ENCODE data around the gene HOXD12. TPM values are rescaled to one million over a fixed set of nuclear protein-coding genes. Genes with fewer than 3 reads are reported as not detected.

Gene HOXD12
- total RNA-seq, 4 donors from 2014 or later: not detected

DNA sequence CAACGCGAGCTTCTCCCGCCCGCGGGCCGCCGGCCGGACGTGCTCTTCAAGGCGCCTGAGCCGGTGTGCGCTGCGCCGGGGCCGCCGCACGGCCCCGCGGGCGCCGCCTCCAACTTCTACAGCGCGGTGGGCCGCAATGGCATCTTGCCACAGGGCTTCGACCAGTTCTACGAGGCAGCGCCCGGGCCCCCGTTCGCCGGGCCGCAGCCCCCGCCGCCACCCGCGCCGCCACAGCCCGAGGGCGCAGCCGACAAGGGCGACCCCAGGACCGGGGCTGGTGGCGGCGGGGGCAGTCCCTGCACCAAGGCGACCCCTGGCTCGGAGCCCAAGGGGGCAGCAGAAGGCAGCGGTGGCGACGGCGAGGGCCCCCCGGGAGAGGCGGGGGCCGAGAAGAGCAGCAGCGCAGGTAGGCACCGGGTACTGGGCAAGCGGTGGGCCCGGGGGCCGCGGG lies 8.2 kb downstream of the HOXD12 start:
- Histone ChIP-seq H3K4me1 (peaks cover 0 to 56% (median 31%) of the 10 kb centered on the region in 3 donors), H3K27me3 (peaks cover 99% of the 10 kb centered on the region), H3K9me3 (no peaks in the 10 kb centered on the region), H3K27ac (no peak overlapping the region), H3K4me3 (peak overlapping the region in 1 of 2 donors; percentile 31), H3K36me3 (no peaks in the 10 kb centered on the region)
- no peak for ATAC-seq
- WGBS, 2 donors (ENCODE audit: low coverage in 1 of 2): 0% methylated on average over 1 of the region's 59 CpGs; no CpG with 5 or more reads in 1 of the 2 donors
- no peak for TF ChIP-seq POLR2AphosphoS5 (IDR thresholded peaks at IDR 0.05)
- TF ChIP-seq, protein P1, sequence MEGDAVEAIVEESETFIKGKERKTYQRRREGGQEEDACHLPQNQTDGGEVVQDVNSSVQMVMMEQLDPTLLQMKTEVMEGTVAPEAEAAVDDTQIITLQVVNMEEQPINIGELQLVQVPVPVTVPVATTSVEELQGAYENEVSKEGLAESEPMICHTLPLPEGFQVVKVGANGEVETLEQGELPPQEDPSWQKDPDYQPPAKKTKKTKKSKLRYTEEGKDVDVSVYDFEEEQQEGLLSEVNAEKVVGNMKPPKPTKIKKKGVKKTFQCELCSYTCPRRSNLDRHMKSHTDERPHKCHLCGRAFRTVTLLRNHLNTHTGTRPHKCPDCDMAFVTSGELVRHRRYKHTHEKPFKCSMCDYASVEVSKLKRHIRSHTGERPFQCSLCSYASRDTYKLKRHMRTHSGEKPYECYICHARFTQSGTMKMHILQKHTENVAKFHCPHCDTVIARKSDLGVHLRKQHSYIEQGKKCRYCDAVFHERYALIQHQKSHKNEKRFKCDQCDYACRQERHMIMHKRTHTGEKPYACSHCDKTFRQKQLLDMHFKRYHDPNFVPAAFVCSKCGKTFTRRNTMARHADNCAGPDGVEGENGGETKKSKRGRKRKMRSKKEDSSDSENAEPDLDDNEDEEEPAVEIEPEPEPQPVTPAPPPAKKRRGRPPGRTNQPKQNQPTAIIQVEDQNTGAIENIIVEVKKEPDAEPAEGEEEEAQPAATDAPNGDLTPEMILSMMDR (IDR thresholded peaks at IDR 0.05): no peak
- TF ChIP-seq POLR2A (IDR thresholded peaks at IDR 0.05): no peak
- TF ChIP-seq EP300 (IDR thresholded peaks at IDR 0.05): no peak

DNA sequence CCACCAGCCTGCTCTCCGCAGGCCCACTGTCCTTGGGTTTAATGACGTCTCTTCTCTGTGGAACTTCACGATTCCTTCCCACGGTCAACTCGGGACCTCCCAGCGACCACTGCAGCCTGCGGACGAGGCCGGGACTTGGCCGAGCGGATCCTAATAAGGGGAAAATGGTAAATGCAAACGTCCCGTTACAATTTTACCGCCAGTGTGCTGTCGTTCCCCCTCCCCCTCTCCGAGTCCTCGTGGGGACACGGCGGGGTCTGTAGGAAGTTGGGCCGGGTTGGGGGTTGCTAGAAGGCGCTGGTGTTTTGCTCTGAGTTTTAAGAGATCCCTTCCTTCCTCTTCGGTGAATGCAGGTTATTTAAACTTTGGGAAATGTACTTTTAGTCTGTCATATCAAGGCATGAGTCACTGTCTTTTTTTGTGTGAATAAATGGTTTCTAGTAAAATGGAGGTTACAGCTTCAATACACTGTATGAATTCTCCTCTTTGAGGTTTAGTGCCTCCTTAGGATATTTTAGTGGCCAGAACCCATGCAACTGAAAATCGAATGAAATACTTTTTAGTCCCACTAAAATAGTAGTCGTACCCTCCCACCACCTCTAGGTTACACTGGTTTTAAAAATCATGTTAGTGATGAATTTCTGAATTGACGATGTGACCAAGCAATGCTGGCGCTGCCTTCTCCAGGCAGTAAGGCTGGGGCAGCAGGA lies 9.8 kb downstream of the HOXD12 start:
- peaks cover 0 to 49% (median 24%) of the 10 kb centered on the region in 3 donors for H3K4me1 ChIP-seq
- H3K9me3 ChIP-seq: no peaks in the 10 kb centered on the region
- ATAC-seq: no peak
- TF ChIP-seq, protein P1 (IDR thresholded peaks at IDR 0.05): no peak
- TF ChIP-seq POLR2A (IDR thresholded peaks at IDR 0.05) (no peak), POLR2AphosphoS5 (IDR thresholded peaks at IDR 0.05) (no peak), EP300 (IDR thresholded peaks at IDR 0.05) (no peak)
- 5 to 24% methylated on average over 2 to 22 of the region's 26 CpGs for WGBS, 2 donors (ENCODE audit: low coverage in 1 of 2)
- H3K4me3 ChIP-seq: no peak overlapping the region
- H3K27ac ChIP-seq: no peak overlapping the region
- no peaks in the 10 kb centered on the region for H3K36me3 ChIP-seq
- peaks cover 99% of the 10 kb centered on the region for H3K27me3 ChIP-seq

DNA sequence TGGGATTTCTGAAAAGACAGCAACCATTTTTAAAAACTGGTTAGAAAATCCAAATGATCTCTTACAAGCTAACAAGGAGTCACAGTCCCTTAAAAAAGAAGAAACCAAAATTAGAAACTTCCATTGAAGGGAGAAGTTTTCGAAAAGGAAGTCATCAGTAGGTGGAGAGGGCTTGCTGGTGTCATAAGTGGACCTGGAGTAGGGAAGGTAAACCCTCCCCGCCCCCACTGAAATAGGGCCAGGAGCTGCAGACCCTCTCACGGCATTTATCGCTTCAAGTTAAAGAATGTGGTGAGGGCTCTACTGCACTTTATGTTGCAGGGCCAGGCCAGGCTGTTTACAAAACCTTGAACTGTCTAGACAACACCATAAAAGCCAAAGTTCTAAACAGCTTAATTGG lies 10.4 kb downstream of the HOXD12 start:
- peaks cover 99% of the 10 kb centered on the region for H3K27me3 ChIP-seq
- TF ChIP-seq POLR2AphosphoS5 (IDR thresholded peaks at IDR 0.05) (no peak), POLR2A (IDR thresholded peaks at IDR 0.05) (no peak), EP300 (IDR thresholded peaks at IDR 0.05) (no peak)
- TF ChIP-seq, protein P1 (IDR thresholded peaks at IDR 0.05): no peak
- H3K4me3 ChIP-seq: no peak overlapping the region
- peaks cover 0 to 43% (median 20%) of the 10 kb centered on the region in 3 donors for H3K4me1 ChIP-seq
- ATAC-seq: no peak
- no peaks in the 10 kb centered on the region for H3K36me3 ChIP-seq
- 8 to 13% methylated on average over 2 to 4 of the region's 4 CpGs for WGBS, 2 donors (ENCODE audit: low coverage in 1 of 2)
- no peaks in the 10 kb centered on the region for H3K9me3 ChIP-seq
- no peak overlapping the region for H3K27ac ChIP-seq

DNA sequence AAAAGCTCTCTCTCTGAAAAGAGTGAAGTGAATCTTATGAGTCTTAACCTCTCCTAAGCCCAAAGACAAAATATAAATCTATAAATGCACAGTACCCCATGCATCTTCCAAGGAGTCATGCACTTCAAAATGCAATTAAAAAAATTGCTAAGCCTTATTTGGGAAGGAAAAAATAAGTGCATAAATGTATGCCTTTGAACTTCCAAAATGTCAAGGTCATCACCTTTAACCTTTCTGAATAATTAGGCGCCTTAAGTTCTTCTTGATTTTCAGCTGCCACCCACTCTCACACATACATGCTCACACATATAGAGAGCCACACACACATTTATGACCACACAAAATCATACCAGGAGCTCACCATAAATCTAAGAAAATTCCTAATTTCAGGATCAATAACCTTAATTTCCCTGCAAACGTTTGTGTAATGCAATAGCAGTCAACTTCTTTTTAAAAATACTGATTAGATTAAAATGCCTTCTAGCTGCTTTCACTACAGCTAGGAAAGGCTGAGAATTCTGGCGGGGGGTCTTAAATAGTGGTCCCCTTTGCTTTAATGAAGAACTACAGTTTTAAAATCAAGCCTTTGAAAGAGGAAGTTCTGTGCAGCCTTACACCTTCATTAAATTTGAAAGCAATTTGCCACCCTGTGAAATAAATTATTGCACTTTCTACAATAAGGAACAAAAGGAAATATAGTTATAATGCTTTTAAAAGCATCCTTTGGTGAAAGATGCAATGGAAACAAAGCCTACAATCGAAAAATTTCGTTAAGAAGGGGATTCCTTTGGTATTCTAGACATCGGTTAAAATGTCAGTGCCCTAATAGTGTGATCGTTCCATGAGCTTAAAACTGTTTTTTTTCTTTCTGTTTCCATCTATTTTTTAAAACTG lies 11.1 kb downstream of the HOXD12 start:
- TF ChIP-seq POLR2AphosphoS5 (IDR thresholded peaks at IDR 0.05) (no peak), EP300 (IDR thresholded peaks at IDR 0.05) (no peak), POLR2A (IDR thresholded peaks at IDR 0.05) (no peak)
- TF ChIP-seq, protein P1 (IDR thresholded peaks at IDR 0.05): no peak
- 17 to 20% methylated on average over 7 of the region's 7 CpGs for WGBS, 2 donors (ENCODE audit: low coverage in 1 of 2)
- ATAC-seq: no peak
- peaks cover 0 to 36% (median 20%) of the 10 kb centered on the region in 3 donors for H3K4me1 ChIP-seq
- no peaks in the 10 kb centered on the region for H3K9me3 ChIP-seq
- H3K36me3 ChIP-seq: no peaks in the 10 kb centered on the region
- H3K27me3 ChIP-seq: peaks cover 99% of the 10 kb centered on the region
- H3K4me3 ChIP-seq: no peak overlapping the region
- H3K27ac ChIP-seq: no peak overlapping the region

All from gastroesophageal sphincter (tissue), 4 donors.